Fibroblast of villous mesenchyme (primary cell): ENCODE measurements around the gene RBCK1. TPM values are rescaled to one million over a fixed set of nuclear protein-coding genes. Genes with fewer than 3 reads are reported as not detected.

Experiments used
- DNase-seq: peaks from one replicate; pipeline ENCODE4 v3.0.0-alpha.2; 2010; ENCODE audit warnings: low read depth
- H3K4me3 ChIP-seq: 2 replicates; pipeline ENCODE4 v1.5.1; 2011; ENCODE audit warnings: low read depth, mild to moderate bottlenecking, low read length
- CTCF ChIP-seq: IDR thresholded peaks from 2 replicates; pipeline ENCODE4 v1.5.1; 2012; ENCODE audit warnings: low read depth, mild to moderate bottlenecking, low read length; ENCODE audit not compliant: insufficient read depth
- total RNA-seq: library from RNA; depleted of rRNA; stranded (reverse); fragments of >200 nt; gene quantifications from 2 replicates; pipeline ENCODE4 v1.2.3, GENCODE V29; 2012

The RBCK1 gene
- total RNA-seq, 1 donor: 59.2 TPM

GRCh38 chr20:396252-396618 is 11.9 kb upstream of the RBCK1 start:
- no peak for TF ChIP-seq CTCF
- DNase-seq: no peak
- H3K4me3 ChIP-seq: no peak overlapping the region

GRCh38 chr20:396619-397431 is 11.3 kb upstream of the RBCK1 start:
- DNase-seq: no peak
- no peak for TF ChIP-seq CTCF

GRCh38 chr20:397432-398237 is 10.5 kb upstream of the RBCK1 start:
- no peak for TF ChIP-seq CTCF
- no peak for DNase-seq

More at GRCh38 chr20:396619-397431, 11.3 kb upstream of the RBCK1 start:
- no peak overlapping the region for H3K4me3 ChIP-seq

GRCh38 chr20:399182-399707 is 8.9 kb upstream of the RBCK1 start:
- no peak for TF ChIP-seq CTCF
- DNase-seq: no peak
- no peak overlapping the region for H3K4me3 ChIP-seq

More at GRCh38 chr20:397432-398237, 10.5 kb upstream of the RBCK1 start:
- no peak overlapping the region for H3K4me3 ChIP-seq

- no peak overlapping the region for H3K4me3 ChIP-seq
- no peak for DNase-seq
- no peak for TF ChIP-seq CTCF
These were observed 8.0 kb upstream of the RBCK1 start for GRCh38 chr20:400128-400453.

GRCh38 chr20:400454-401275 is 7.4 kb upstream of the RBCK1 start:
- DNase-seq: no peak
- no peak overlapping the region for H3K4me3 ChIP-seq
- no peak for TF ChIP-seq CTCF
